Cerebellar cortex (tissue), 1 donor: ENCODE results near the gene ZNF134.

Source experiments
- DNase-seq: peaks from one replicate; pipeline ENCODE4 v3.0.0-alpha.2; 2015; ENCODE audit warnings: low spot score

ZNF134 gene

DNA sequence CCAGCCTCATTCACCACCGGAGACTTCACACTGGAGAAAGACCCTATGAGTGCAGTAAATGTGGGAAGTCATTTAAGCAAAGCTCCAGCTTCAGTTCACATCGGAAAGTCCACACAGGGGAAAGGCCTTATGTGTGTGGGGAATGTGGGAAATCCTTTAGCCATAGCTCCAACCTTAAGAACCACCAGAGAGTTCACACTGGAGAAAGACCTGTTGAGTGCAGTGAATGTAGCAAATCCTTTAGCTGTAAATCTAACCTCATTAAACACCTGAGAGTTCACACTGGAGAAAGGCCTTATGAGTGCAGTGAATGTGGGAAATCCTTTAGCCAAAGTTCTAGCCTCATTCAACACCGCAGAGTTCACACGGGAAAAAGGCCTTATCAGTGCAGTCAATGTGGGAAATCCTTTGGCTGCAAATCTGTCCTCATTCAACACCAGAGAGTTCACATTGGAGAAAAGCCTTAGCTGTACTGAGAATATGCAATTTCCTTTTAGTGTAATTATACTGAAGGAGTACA lies 27.7 kb downstream of the ZNF134 start:
- no peak for DNase-seq

DNA sequence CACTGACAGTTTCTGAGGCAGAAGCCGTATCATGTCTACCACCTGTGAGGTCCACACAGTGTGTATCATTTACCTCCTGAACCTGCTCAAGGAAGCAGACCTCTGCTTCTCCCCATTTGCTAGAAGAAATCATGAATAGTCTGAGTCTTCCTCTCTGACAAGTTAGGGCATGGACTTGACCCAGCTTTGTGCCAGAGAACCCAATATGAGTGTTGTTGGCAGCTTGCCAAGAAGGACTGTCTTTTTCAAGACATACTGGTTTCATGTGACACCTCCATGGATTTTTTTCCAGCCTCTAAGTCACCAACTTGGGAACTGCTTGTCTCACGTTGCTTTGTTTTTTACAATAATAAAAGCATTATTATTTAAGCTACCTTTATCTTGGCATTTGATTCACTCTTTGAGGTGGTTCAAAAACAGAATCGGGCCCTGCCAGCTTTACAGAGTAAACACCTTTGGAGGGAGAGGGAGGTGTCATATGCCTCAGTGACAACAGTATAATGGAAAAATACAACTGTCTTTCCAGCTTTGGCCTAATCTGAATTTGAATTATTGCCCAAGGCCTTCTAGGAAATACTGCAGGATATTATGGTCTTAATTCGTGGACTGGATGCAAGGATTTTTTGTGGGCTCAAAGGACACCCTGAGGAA lies 28.5 kb downstream of the ZNF134 start:
- no peak for DNase-seq

DNA sequence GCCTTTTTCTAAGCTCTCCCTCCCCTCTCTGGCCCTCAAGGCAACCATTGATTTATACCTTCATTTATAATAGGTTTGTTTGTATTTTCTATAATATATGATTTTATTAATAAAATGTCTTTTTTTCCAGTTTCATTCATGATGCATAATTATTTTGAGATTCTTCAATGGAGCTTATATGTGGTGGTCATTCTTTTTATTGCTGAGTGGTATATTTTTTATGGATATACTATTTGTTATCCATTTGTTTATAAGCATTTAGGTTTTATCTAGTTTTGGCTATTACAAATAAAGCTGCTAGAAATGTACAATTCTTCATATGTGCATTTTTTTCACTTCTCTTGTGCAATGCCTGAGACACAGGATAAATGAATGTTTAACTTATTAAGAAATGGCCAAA lies 29.7 kb downstream of the ZNF134 start:
- DNase-seq, result no peak

DNA sequence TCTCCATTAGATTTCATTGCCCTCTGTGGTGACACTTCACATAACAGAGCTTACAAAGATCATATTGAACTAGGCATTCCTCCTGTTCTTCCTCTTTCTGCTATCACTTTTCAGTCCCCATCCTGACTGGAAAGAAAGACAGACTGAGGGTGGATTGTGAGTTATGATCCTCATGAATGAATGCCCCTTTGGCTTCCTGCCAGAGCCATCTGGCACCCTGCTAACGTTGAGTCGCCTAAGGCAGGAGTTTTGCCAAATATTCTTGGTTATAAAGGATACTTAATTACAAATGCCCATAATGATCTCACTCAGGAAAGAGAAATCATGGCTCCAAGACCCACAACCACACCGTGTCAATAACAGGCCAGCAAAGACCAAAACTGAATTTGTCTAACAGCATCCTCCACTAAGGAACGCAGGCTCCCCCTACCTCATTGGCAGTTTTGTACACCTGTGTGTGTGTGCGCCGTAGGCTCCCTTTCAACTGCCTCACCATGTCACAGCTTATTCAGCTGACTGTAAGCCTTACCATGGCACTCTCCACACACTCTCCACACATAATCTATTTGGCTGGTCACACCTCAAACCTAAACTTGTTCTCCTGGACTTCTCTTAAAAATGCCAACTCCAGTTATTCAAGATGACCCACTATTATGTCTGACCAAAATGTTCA lies 34.4 kb downstream of the ZNF134 start:
- no peak for DNase-seq

DNA sequence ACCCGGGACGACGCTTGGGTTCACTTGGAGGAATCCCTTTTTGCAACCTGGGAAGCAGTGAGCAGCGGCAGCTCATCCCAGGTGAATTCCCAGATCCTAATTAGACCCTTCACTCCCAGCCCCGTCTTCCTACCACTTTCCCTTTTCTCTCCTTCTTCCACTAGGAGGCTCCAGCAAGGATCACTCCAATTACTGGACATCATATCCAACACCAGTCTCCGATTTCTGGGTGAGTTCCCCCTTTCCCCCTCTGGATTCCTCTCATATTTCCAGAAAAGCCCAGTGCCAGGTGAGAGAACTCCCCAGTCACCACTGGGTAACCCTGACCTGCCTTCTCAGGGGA lies 37.6 kb downstream of the ZNF134 start:
- no peak for DNase-seq

DNA sequence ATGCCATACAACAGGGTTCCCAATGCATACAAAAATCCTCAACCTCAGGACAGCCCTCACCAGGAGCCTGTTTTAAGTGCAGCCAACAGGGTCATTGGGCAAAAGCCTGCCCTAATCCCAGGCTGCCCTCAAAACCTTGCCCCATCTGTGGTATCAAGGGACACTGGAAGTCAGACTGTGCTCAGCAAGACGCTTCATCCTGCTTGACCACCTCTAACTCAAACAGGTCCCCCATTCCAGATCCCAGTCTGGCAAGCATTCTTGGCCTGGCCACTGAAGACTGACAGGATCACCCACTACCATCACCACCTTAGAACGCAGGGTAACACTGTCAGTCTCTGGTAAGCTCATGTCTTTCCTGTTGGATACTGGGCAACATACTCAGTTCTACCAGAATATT lies 39.6 kb downstream of the ZNF134 start:
- no peak for DNase-seq

DNA sequence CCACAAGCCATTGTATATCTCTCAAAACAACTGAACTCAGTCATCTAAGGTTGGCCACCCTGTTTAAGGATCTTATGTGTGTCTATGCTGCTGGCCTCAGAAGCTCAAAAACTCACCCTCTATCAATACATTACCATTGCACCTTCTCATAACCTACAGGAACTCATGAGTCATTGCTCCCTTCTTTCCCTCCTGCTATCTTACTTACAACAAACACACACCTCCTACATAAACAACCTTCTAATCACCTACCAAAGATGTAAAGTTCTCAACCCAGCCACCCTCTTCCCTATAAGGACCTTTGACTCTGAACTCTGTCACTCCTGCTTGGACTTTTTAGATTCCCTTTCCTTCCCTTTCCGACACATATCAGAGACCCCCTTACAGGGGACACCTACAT lies 41.4 kb downstream of the ZNF134 start:
- no peak for DNase-seq

DNA sequence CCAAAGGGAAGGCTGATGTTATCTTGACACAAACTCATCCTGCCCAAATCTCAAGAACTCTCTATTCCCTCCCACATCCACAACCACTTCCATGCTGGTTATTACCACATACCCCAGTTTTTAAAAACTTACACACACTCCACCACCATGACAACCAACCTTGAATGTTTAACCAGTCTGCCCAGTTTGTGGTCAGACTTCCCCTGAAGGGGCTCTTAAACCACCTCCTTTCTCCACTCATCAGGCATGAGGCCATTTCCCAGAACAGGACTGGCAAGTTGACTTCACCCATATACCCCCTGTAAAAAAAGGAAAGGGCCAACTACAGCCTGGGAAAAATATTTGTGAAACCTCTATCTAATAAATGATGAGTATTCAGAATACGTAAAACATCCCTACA lies 42.3 kb downstream of the ZNF134 start:
- DNase-seq, result no peak

DNA sequence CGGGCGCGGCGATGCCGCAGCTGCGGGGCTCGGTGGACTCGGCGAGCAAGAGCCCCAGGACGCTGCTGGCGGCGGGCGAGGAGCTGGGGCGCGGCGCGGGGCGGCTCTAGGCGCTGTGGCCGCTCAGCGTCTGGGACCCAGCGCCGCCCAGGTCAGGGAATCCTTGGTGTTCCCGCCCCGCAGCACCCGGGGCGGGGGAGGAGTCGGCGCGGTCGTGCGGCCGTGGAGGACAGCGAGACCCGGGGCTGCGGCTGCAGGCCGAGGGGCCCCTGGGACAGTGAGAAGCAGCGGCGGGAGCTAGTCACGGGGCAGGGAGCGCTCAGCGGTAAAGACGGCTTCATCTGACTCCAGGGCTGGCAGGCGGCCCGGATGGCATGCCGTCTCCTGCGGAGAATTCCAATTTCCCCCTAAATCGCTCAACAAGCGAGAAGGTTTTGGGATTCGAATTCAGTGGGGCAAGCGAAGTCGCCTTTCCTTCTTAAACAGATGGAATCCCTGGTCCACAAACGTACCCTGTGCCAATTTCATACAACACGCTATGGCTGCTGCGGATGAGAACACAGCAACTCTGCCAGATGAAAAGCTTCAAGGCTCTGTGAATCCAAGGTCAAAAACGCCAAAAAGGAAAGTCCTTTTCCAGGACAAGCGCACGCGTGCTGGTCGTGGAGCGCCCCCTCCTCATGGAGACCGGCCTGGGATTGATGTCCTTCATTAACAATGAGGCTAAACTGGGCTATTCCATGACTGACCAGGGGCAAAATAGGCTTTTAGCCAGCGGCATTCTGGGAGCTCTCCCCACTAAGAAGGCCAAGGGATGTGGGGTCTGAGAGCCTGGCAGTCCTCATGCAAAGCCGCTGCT lies 50.5 kb downstream of the ZNF134 start:
- peak; percentile 67 for DNase-seq

DNA sequence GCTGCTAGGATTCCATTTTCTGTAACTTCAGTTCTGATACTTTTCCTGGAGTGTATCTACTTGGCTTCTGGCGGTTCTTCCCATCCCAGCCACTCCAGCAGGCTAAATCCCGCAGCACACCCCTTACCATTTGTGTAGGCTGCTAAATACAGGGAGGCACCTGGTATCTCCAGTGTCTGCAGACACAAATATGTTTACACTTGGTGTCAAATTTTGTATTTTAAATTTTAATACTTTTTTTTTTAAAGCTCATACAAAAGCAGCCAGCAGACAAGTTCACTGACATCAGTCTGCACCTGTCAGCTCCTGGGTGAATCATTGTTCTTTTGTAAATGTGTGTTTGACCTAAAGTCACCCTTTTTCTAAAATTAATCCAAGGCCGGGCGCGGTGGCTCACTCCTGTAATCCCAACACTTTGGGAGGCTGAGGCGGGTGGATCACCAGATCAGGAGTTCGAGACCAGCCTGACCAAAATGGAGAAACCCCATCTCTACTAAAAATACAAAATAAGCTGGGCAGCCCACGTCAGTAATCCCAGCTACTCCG lies 51.3 kb downstream of the ZNF134 start:
- no peak for DNase-seq

DNA sequence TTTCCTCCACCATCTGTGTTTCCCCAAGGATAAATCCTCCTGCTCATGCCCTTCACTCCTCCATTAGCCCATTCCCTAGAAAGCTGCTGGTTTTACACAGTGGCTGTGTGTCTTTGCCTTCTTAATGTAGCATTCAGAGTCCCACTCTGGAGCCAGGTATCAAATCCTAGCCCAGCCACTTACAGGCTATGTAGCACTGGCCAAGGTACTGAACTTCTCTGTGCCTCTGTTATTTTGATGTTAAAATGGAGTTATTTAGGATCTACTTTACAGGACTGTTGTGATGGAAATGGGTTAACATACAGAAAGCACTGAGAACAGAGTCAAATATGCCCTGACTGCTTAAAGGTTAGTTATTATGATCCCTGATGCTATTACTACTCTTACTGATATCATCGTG lies 53.2 kb downstream of the ZNF134 start:
- no peak for DNase-seq

DNA sequence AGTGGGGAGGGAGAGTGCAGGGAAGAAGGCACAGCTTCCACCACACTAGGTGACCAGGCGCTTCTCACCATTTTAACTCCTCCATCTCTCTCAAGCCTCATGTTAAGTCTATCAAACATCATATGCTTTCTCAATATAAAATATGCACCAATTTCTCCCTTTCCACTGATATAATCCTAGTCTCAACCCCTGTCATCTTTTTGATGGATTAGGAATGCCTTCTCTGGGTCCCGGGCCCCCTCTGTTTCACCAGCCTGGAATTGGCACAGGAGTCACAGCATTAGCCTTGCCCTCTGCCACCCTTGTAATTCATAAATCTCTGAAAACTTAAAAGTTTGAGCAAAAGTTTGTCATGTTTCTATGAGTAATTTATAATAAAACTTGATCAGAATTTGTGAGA lies 54.6 kb downstream of the ZNF134 start, which contains the start of gene ZSCAN4:
ZSCAN4 (plus strand) TSS at position 301 of the 400 bp plus-strand sequence. CDS start 7,211 bp downstream, outside the sequence.
- no peak for DNase-seq

DNA sequence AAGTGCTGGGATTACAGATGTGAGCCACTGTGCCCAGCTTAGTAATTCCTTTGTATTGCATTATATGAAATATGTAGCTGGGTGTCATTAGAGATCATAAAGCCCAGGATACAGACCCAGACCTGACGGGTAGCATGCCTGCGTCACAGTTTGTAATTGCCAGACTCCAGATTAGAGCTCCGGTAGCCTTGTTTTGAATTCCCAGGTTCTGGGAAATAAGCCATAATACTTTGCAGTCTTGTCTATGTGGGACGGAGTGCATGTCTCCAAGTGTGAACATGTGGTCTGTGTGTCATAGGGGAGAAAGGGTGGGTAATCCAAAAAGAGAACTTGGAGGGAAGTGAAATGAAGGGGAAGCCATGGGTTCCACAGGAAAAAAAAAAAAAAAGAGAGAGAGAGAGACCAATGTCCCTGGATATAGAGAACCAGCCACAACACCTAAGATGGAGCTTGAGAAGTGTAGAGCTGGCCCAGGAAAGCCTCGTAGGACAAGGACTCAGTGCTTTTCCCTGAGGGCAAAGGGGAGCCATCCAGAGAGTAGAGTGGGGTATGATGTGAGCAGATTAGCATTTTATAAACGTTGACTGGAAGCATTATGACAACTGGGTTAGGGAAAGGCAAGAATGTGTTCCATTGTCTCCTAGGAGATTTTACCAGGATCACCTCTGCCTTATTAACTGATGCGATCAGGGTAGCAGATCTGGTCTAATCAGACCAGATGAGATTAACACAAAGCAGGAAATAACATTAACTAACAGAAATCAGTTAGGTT lies 57.3 kb downstream of the ZNF134 start:
- no peak for DNase-seq

DNA sequence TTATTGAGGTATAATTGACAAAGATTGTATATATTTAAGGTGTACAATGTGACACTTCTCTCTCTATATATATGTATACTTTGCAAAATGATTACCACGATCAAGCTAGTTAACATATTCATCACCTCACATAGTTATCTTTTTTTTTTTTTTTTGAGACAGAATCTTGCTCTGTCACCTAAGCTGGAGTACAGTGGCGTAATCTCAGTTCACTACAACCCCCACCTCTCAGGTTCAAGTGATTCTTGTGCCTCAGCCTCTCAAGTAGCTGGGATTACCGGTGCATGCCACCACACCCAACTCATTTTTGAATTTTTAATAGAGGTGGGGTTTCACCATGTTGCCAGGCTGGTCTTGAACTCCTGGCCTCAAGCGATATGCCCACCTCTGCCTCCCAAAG lies 58.4 kb downstream of the ZNF134 start:
- DNase-seq, result no peak
